ENCODE data around the gene PKP2. TPM values are rescaled to one million over a fixed set of nuclear protein-coding genes. Genes with fewer than 3 reads are reported as not detected.
A peak's percentile ranks its signal among the peaks of the same experiment; 100 is the strongest.

Gene PKP2
- total and polyA plus RNA-seq, 2 of the 4 experiments (the other 2 are of a cell fraction), result 0.10 to 0.18 TPM

GRCh38 chr12:32903318-32903717 is 6.7 kb upstream of the PKP2 start:
- no peaks in the 10 kb centered on the region for H3K36me3 ChIP-seq (ENCODE audit: control insufficient read depth, insufficient read depth, low read length)
- no peak overlapping the region for H4K8ac ChIP-seq (ENCODE audit: low read depth in 2 of 2, low read length in 2 of 2)
- H2BK15ac ChIP-seq (ENCODE audit: low read depth, low read length), result no peak overlapping the region
- in situ Hi-C loops (cut with MboI; ENCODE audit: low sequenced_read_pairs) (no loop called here), intact Hi-C loops (cut with micrococcal nuclease) (no loop called here), dilution Hi-C loops (cut with HindIII; ENCODE audit: low sequenced_read_pairs, unreplicated experiment) (no loop called here)
- H2BK20ac ChIP-seq (ENCODE audit: low read depth, low read length), result no peak overlapping the region
- H3K56ac ChIP-seq (ENCODE audit: extremely low read depth, insufficient read depth, low read length), result no peak overlapping the region
- no peaks in the 10 kb centered on the region for H3K9me1 ChIP-seq (ENCODE audit: insufficient read depth, low read length)
- CTCF ChIA-PET, result no interaction called here
- H3K4me1 ChIP-seq (ENCODE audit: control insufficient read depth, insufficient read depth, low read length), result no peaks in the 10 kb centered on the region
- H3K27ac ChIP-seq (ENCODE audit: insufficient read depth, low read length), result no peak overlapping the region
- H4K5ac ChIP-seq (ENCODE audit: low read depth, low read length), result no peak overlapping the region
- no CpG with 5 or more reads among the region's 1 CpG for WGBS, 2 experiments (ENCODE audit: extremely low coverage in 2 of 2, insufficient read length in 1 of 2)
- no peak overlapping the region for H3K18ac ChIP-seq (ENCODE audit: low read depth, low read length)
- TF ChIP-seq MAZ (IDR thresholded peaks at IDR 0.05; ENCODE audit: borderline replicate concordance, low read depth, low read length), result no peak
- TF ChIP-seq MAFK (IDR thresholded peaks at IDR 0.05; ENCODE audit: low read depth, low read length), result peak; percentile 44; the same call in 1 of the 2 replicates
- no peak for DNase-seq
- no peak overlapping the region for H2AK5ac ChIP-seq (ENCODE audit: low read depth, low read length)
- no peak overlapping the region for H3K14ac ChIP-seq (replicated peaks; ENCODE audit: low read depth, low read length)
- no peak overlapping the region for H3K4ac ChIP-seq (ENCODE audit: low read depth, low read length)
- H2AK9ac ChIP-seq (replicated peaks; ENCODE audit: low read depth, low read length, poor library complexity), result no peak overlapping the region
- ATAC-seq (ENCODE audit: low read depth), result no peak
- POLR2A ChIA-PET (ENCODE audit: unreplicated experiment), result no interaction called here
- H3K9me3 ChIP-seq (ENCODE audit: control insufficient read depth, insufficient read depth, low read length), result no peaks in the 10 kb centered on the region
- H2BK120ac ChIP-seq (ENCODE audit: low read depth, low read length), result no peak overlapping the region
- H3K23ac ChIP-seq (ENCODE audit: low read depth, low read length), result no peak overlapping the region
- H3K4me3 ChIP-seq (ENCODE audit: insufficient read depth, low read depth, low read length), result no peak overlapping the region
- no peaks in the 10 kb centered on the region for H4K20me1 ChIP-seq (ENCODE audit: insufficient read depth, low read length)
- H2AFZ ChIP-seq (replicated peaks; ENCODE audit: low read length, poor library complexity), result no peak overlapping the region
- H3K9ac ChIP-seq (ENCODE audit: low read depth, low read length), result no peak overlapping the region
- H4K91ac ChIP-seq (ENCODE audit: insufficient read depth, low read depth, low read length), result no peak overlapping the region
- no peak overlapping the region for H3K4me2 ChIP-seq (ENCODE audit: low read depth, low read length)
- BruUV-seq (replicated peaks), result no TSS peak
- no peaks in the 10 kb centered on the region for H3K27me3 ChIP-seq (ENCODE audit: control insufficient read depth, insufficient read depth, low read length)
- no peaks in the 10 kb centered on the region for H3K79me1 ChIP-seq (ENCODE audit: low read depth in 1 of 2, low read length in 2 of 2)
- no peak overlapping the region for H2BK5ac ChIP-seq (ENCODE audit: low read depth, low read length, poor library complexity, severe bottlenecking)
